C4-2B (cell line): Measurements from ENCODE around the gene TMEM117.

ENCODE experiments used
- H3K27ac ChIP-seq: fragments of 450-650 bp; 2 replicates; pipeline ENCODE4 v1.5.1; 2017
- ZFX ChIP-seq: fragments of 450-650 bp; IDR thresholded peaks from 2 replicates; pipeline ENCODE4 v1.6.1; 2017
- TF ChIP-seq, protein P1 (sequence below): fragments of 450-650 bp; conservative IDR thresholded peaks from 2 replicates; pipeline ENCODE4 v1.5.1; 2017; ENCODE audit warnings: mild to moderate bottlenecking

TMEM117 gene

DNA sequence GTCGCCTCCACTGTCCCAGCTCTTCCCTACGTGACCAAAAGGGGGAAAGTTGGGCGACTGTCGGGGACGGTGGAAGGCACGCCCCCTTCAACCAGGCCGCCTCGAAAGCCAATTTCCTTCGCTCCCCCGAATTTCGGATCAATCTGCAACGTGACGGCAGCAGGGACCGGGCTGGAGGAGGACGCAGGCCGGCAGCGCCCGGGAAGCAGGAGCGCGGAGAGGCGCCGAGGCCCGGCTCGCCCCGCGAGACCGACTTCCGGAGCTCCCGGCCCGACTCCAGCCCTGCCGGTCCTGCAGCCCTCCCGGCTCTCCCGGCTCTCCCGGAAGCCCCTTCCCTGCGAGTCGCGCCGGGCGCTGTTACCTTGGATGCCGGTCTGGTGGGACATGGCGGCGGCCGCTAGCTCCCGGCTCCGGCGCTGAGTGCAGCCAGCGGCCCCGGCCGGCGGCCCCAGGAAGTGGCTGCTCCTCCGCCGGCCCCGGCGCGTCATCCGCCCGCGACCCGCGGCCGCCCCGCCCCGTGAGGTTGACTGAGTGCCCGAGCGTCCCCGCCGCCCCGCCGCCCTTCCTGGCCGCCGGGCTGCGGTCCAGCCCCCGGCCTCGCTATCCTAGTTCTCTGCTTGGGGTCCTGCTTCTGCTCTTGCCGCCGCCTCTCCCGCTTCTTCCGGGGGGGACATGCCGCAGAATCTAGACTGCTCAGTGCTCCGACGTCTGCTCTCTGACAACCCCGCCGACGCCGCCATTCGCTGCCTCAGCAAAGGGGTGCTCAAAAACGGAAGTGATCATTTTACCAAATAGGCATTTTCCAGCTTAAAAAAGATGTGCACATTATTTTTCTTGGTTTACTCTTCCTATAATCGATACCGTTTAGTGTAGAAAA is 29.8 kb upstream of the TMEM117 start, which contains the start of gene TWF1:
Gene TWF1 (minus strand): TSS at position 458 of the 877 bp plus-strand sequence. CDS start 72 bp downstream, at position 386.
- H3K27ac ChIP-seq, result peak within 1 kb of the TSS; percentile 89
- TF ChIP-seq ZFX, result peak; percentile 94
- TF ChIP-seq, protein P1, sequence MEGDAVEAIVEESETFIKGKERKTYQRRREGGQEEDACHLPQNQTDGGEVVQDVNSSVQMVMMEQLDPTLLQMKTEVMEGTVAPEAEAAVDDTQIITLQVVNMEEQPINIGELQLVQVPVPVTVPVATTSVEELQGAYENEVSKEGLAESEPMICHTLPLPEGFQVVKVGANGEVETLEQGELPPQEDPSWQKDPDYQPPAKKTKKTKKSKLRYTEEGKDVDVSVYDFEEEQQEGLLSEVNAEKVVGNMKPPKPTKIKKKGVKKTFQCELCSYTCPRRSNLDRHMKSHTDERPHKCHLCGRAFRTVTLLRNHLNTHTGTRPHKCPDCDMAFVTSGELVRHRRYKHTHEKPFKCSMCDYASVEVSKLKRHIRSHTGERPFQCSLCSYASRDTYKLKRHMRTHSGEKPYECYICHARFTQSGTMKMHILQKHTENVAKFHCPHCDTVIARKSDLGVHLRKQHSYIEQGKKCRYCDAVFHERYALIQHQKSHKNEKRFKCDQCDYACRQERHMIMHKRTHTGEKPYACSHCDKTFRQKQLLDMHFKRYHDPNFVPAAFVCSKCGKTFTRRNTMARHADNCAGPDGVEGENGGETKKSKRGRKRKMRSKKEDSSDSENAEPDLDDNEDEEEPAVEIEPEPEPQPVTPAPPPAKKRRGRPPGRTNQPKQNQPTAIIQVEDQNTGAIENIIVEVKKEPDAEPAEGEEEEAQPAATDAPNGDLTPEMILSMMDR, result peak; percentile 37

DNA sequence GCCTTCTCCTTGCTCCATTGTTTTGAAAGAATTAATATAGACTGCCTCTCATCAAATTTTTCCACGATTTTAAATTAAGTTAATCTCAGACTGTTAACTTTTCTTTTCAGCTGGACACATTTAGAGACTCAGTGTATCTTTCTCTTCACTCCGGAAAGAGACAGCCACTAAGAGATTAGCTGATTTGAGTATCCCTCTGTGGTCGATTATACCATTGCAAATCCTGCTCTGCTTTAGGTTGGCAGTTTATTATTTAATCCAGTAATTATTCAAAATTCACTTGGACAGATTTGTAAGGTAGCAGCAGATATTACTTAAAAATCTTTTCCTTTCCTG is 29.2 kb upstream of the TMEM117 start:
- TF ChIP-seq ZFX, result no peak
- TF ChIP-seq, protein P1, result no peak
- H3K27ac ChIP-seq, result peak overlapping the region; percentile 89

DNA sequence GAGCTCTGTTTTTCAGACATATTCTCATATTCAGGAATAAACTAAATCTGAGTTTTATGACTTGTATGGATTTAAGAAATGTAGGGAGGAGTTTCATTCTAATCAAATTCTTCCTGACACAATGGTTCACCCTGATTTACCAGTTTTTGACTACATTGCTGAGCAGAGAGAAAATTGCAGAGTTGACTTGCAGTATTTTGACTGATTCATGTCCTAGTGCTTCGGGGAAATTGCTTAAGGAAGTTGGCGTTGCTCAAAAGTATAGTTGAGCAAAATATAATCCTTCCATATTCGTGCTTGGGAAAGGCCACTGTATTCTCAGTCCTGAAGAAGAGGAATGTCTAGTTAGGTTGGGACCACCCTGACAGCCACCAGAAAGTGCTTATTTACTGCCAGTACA is 28.5 kb upstream of the TMEM117 start:
- H3K27ac ChIP-seq, result no peak overlapping the region
- no peak for TF ChIP-seq ZFX
- TF ChIP-seq, protein P1, result no peak

DNA sequence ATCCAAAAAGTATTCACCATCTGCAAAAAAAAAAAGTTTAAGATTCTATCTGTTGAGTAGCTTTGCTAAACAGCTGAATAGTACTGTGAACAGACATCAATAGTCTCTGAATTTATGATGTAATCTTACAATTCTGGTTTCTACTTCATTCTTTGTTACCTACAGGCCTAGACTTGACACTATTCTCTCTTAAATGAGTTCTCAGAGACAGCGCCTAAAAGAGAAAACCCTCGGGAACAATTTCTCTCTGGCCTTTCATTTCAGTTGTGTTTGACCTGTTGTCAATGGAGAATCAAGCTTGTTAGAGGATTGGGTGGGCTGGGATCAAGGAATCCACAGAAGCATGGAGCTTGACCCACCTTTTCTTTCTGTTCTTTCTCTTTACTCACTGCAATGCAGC is 23.8 kb upstream of the TMEM117 start:
- no peak overlapping the region for H3K27ac ChIP-seq
- TF ChIP-seq, protein P1, result no peak
- no peak for TF ChIP-seq ZFX

DNA sequence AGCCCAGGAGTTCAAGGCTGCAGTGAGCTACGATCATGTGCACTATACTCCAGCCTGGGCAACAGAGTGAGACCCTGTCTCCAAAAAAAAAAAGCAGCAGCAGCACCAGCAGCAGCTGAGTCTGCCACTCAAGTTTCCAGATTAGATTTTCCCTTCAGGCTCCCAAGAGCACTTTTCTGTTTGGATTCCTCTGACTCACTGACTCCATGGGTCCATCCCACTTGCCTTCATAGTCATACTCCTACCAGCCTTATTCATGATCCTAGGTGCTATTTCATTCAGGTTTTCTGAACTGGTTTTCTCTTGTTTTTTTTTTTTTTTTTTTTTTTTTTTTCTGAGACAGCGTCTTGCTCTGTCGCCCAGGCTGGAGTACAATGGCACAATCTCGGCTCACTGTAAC is 23.0 kb upstream of the TMEM117 start:
- H3K27ac ChIP-seq, result no peak overlapping the region
- TF ChIP-seq, protein P1, result no peak
- no peak for TF ChIP-seq ZFX

DNA sequence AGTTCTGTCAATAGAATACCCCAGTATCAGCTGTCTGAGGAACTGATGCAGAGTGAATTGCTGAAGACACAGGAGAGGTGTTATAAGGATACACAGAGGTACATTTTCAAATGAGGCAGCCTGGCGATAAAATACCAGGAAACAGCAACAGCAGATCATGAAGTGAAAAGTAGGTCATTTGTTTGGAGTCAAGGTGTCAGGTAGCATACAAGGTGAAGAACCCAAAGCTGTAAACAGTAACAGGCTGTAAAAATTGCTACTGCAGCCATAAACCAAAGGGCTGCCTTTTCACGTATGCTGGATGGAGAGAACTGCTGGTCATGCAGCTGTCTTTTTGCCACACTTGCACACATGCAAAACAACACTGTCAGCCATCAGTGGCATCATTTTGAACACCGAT is 20.5 kb upstream of the TMEM117 start:
- no peak for TF ChIP-seq ZFX
- TF ChIP-seq, protein P1, result no peak
- H3K27ac ChIP-seq, result no peak overlapping the region

DNA sequence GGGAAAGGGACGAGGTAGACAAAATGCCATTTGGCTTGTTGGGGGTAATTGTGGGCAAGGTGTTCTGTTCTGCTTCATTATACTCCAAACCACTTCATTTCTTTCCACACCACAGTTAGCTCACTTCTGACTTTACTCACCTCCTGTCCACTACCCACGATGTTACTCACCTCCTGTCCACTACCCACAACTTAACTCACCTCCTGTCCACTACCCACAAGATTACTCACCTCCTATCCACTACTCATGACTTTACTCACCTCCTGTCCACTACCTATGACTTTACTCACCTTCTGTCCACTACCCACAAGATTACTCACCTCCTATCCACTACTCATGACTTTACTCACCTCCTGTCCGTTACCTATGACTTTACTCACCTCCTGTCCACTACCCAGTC is 19.7 kb upstream of the TMEM117 start:
- H3K27ac ChIP-seq, result no peak overlapping the region
- TF ChIP-seq, protein P1, result no peak
- TF ChIP-seq ZFX, result no peak
